ENCODE results near the gene SCN4A.

SCN4A gene

DNA sequence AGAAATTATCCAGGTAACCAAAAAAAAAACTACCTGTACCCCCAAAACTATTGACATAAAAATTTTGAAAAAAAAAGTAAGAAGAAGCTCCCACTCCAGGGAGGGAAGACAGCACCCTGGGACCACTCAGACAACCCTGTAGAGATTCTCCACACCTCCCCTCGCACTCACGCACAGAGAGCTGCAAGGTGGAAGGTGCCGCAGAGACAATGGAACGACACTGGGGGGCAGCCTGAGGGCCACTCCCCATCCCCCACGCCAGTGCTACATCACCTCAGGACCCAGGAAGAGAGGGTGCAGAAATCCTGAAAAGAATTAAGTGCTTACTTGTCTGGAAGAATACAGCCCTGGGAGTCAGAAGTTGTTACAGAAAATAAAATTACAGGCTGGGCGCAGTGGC, 35.4 kb downstream of the SCN4A start:
- no peaks in the 10 kb centered on the region for H3K4me1 ChIP-seq (ENCODE audit: control insufficient read depth, insufficient read depth, low read length)
- H3K9me3 ChIP-seq (replicated peaks; ENCODE audit: low read length) = no peaks in the 10 kb centered on the region
- H3K36me3 ChIP-seq (ENCODE audit: insufficient read depth, low read length) = no peaks in the 10 kb centered on the region
- no peak overlapping the region for H3K4me2 ChIP-seq (ENCODE audit: low read length)
- H3K9ac ChIP-seq (ENCODE audit: low read depth, low read length) = no peak overlapping the region
- no peak overlapping the region for H3K4me3 ChIP-seq (ENCODE audit: low read length)
- H3K27me3 ChIP-seq (ENCODE audit: control insufficient read depth, insufficient read depth, low read length) = peaks cover 42% of the 10 kb centered on the region

GRCh38 chr17:63934183-63935112, 38.3 kb downstream of the SCN4A start:
- H3K9ac ChIP-seq (ENCODE audit: low read depth, low read length) = no peak overlapping the region
- no peaks in the 10 kb centered on the region for H3K36me3 ChIP-seq (ENCODE audit: insufficient read depth, low read length)
- H3K9me3 ChIP-seq (replicated peaks; ENCODE audit: low read length) = no peaks in the 10 kb centered on the region
- no peak overlapping the region for H3K4me2 ChIP-seq (ENCODE audit: low read length)
- no peaks in the 10 kb centered on the region for H3K4me1 ChIP-seq (ENCODE audit: control insufficient read depth, insufficient read depth, low read length)
- peaks cover 51% of the 10 kb centered on the region for H3K27me3 ChIP-seq (ENCODE audit: control insufficient read depth, insufficient read depth, low read length)
- H3K4me3 ChIP-seq (ENCODE audit: low read length) = no peak overlapping the region

GRCh38 chr17:63933598-63933997, 39.1 kb downstream of the SCN4A start:
- Histone ChIP-seq H3K9me3 (replicated peaks; ENCODE audit: low read length) (no peaks in the 10 kb centered on the region), H3K4me2 (ENCODE audit: low read length) (no peak overlapping the region), H3K36me3 (ENCODE audit: insufficient read depth, low read length) (no peaks in the 10 kb centered on the region), H3K9ac (ENCODE audit: low read depth, low read length) (no peak overlapping the region), H3K4me1 (ENCODE audit: control insufficient read depth, insufficient read depth, low read length) (no peaks in the 10 kb centered on the region), H3K27me3 (ENCODE audit: control insufficient read depth, insufficient read depth, low read length) (peaks cover 48% of the 10 kb centered on the region), H3K4me3 (ENCODE audit: low read length) (no peak overlapping the region)

- Histone ChIP-seq H3K4me2 (ENCODE audit: low read length) (no peak overlapping the region), H3K36me3 (ENCODE audit: insufficient read depth, low read length) (no peaks in the 10 kb centered on the region), H3K9me3 (replicated peaks; ENCODE audit: low read length) (no peaks in the 10 kb centered on the region), H3K4me3 (ENCODE audit: low read length) (no peak overlapping the region), H3K9ac (ENCODE audit: low read depth, low read length) (no peak overlapping the region), H3K4me1 (ENCODE audit: control insufficient read depth, insufficient read depth, low read length) (no peaks in the 10 kb centered on the region), H3K27me3 (ENCODE audit: control insufficient read depth, insufficient read depth, low read length) (peaks cover 54% of the 10 kb centered on the region)
Observed at GRCh38 chr17:63932721-63933120, 40.0 kb downstream of the SCN4A start.

GRCh38 chr17:63931981-63932561, 40.6 kb downstream of the SCN4A start, which contains the start of gene CD79B:
Gene CD79B (minus strand): TSS chr17:63932331. CDS start chr17:63932261, 70 bp downstream.
- Histone ChIP-seq H3K27me3 (ENCODE audit: control insufficient read depth, insufficient read depth, low read length) (peaks cover 57% of the 10 kb centered on the region), H3K4me1 (ENCODE audit: control insufficient read depth, insufficient read depth, low read length) (no peaks in the 10 kb centered on the region), H3K4me3 (ENCODE audit: low read length) (no peak within 1 kb of the TSS), H3K4me2 (ENCODE audit: low read length) (no peak within 1 kb of the TSS), H3K9me3 (replicated peaks; ENCODE audit: low read length) (no peaks in the 10 kb centered on the region), H3K9ac (ENCODE audit: low read depth, low read length) (no peak within 1 kb of the TSS), H3K36me3 (ENCODE audit: insufficient read depth, low read length) (no peaks in the 10 kb centered on the region)

GRCh38 chr17:63930951-63931575, 41.7 kb downstream of the SCN4A start:
- H3K4me2 ChIP-seq (ENCODE audit: low read length) = no peak overlapping the region
- H3K9ac ChIP-seq (ENCODE audit: low read depth, low read length) = no peak overlapping the region
- no peaks in the 10 kb centered on the region for H3K9me3 ChIP-seq (replicated peaks; ENCODE audit: low read length)
- H3K4me3 ChIP-seq (ENCODE audit: low read length) = no peak overlapping the region
- no peaks in the 10 kb centered on the region for H3K4me1 ChIP-seq (ENCODE audit: control insufficient read depth, insufficient read depth, low read length)
- no peaks in the 10 kb centered on the region for H3K36me3 ChIP-seq (ENCODE audit: insufficient read depth, low read length)
- peaks cover 55% of the 10 kb centered on the region for H3K27me3 ChIP-seq (ENCODE audit: control insufficient read depth, insufficient read depth, low read length)

DNA sequence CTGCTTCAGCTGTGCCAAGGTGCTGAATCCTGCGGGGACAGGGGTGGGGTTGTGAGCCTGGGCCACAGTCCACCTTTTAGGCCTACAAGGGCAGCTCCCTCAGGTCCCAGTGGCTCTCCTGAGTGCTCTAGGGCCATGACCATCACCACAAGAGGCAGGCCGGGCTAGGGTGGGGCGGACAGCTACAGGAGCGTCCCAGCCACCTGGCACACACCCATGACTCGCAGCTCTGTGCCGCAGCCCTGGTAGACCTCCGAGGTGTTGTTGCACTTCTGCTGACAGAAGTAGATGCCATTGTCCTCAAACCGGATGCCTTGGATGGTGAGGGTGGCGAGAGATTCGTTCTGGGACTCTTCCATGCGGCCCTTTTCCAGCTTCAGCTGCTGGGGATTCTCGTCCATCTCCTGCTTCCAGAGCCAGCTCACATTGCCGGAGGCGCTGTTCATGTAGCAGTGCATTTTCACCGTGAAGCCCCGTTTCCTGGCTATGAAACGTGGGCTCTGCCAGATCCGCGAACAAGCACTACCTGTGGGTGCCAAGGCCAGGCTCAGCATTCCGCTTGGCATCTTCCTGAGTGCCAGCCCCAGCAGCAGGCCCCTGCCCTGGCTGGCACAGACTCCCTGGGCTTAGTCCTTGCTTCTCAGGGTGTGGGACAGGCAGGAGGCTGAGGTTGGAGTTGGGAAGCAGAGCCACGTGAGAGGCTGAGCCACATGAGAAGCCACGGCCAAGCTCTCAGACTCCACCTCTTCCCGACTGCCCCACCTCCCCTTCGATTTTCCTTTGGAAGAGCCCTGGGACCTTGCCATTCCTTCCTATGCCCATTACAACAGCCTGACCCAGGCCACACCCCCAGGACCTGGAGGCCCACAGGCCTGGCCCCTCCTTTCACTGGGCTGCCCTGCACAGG, 42.6 kb downstream of the SCN4A start:
- Histone ChIP-seq H3K4me1 (ENCODE audit: control insufficient read depth, insufficient read depth, low read length) (no peaks in the 10 kb centered on the region), H3K27me3 (ENCODE audit: control insufficient read depth, insufficient read depth, low read length) (peaks cover 49% of the 10 kb centered on the region), H3K9me3 (replicated peaks; ENCODE audit: low read length) (no peaks in the 10 kb centered on the region), H3K36me3 (ENCODE audit: insufficient read depth, low read length) (no peaks in the 10 kb centered on the region), H3K9ac (ENCODE audit: low read depth, low read length) (no peak overlapping the region), H3K4me2 (ENCODE audit: low read length) (no peak overlapping the region), H3K4me3 (ENCODE audit: low read length) (no peak overlapping the region)

GRCh38 chr17:63928966-63929695, 43.6 kb downstream of the SCN4A start:
- H3K4me3 ChIP-seq (ENCODE audit: low read length) = no peak overlapping the region

DNA sequence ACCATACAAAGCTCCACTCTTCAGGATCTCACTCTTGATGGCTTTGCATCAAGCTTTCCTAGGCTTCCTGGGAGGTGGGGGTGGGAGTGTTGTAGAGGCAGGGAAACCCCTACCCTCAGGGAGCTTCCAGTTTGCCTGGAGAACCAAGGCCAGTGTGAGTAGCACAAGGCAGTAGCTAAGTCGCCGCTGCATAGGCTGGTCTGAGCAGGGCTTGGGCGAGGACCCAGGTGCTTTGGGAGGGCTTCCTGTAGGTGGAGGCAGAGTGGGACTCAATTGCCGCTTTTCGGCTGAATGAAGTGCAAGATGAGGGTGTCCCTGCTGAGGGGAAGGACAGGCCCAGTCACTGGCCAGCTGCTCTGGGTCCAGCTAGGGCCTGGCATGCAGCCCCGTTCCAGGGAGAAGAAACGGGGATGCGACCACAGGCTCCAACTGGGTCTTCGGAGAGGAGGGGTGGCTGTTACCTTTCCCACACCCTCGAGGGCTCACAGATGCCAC, 44.5 kb downstream of the SCN4A start:
- H3K4me3 ChIP-seq (ENCODE audit: low read length) = no peak overlapping the region
- no peak overlapping the region for H3K9ac ChIP-seq (ENCODE audit: low read depth, low read length)

More at GRCh38 chr17:63928966-63929695, 43.6 kb downstream of the SCN4A start:
- H3K27me3 ChIP-seq (ENCODE audit: control insufficient read depth, insufficient read depth, low read length) = peaks cover 40% of the 10 kb centered on the region
- H3K4me2 ChIP-seq (ENCODE audit: low read length) = no peak overlapping the region
- no peaks in the 10 kb centered on the region for H3K4me1 ChIP-seq (ENCODE audit: control insufficient read depth, insufficient read depth, low read length)
- H3K9me3 ChIP-seq (replicated peaks; ENCODE audit: low read length) = no peaks in the 10 kb centered on the region
- no peaks in the 10 kb centered on the region for H3K36me3 ChIP-seq (ENCODE audit: insufficient read depth, low read length)
- H3K9ac ChIP-seq (ENCODE audit: low read depth, low read length) = no peak overlapping the region

GRCh38 chr17:63927464-63928171, 45.1 kb downstream of the SCN4A start:
- no peaks in the 10 kb centered on the region for H3K4me1 ChIP-seq (ENCODE audit: control insufficient read depth, insufficient read depth, low read length)
- H3K4me3 ChIP-seq (ENCODE audit: low read length) = no peak overlapping the region
- H3K27me3 ChIP-seq (ENCODE audit: control insufficient read depth, insufficient read depth, low read length) = peaks cover 24% of the 10 kb centered on the region
- H3K4me2 ChIP-seq (ENCODE audit: low read length) = no peak overlapping the region
- no peak overlapping the region for H3K9ac ChIP-seq (ENCODE audit: low read depth, low read length)
- H3K9me3 ChIP-seq (replicated peaks; ENCODE audit: low read length) = no peaks in the 10 kb centered on the region
- H3K36me3 ChIP-seq (ENCODE audit: insufficient read depth, low read length) = no peaks in the 10 kb centered on the region

More for the DNA sequence above, 44.5 kb downstream of the SCN4A start:
- H3K36me3 ChIP-seq (ENCODE audit: insufficient read depth, low read length) = no peaks in the 10 kb centered on the region
- H3K9me3 ChIP-seq (replicated peaks; ENCODE audit: low read length) = no peaks in the 10 kb centered on the region
- H3K27me3 ChIP-seq (ENCODE audit: control insufficient read depth, insufficient read depth, low read length) = peaks cover 30% of the 10 kb centered on the region
- H3K4me2 ChIP-seq (ENCODE audit: low read length) = no peak overlapping the region
- H3K4me1 ChIP-seq (ENCODE audit: control insufficient read depth, insufficient read depth, low read length) = no peaks in the 10 kb centered on the region
